GM18907 (cell line): ENCODE measurements around the gene ACTRT2.

Experiments used
- ATAC-seq: cut with Tn5 transposase; IDR thresholded peaks from one replicate; pipeline ENCODE4 v1.9.1; 2021; ENCODE audit warnings: mild to moderate bottlenecking, moderate library complexity; ENCODE audit not compliant: unreplicated experiment

The ACTRT2 gene

DNA sequence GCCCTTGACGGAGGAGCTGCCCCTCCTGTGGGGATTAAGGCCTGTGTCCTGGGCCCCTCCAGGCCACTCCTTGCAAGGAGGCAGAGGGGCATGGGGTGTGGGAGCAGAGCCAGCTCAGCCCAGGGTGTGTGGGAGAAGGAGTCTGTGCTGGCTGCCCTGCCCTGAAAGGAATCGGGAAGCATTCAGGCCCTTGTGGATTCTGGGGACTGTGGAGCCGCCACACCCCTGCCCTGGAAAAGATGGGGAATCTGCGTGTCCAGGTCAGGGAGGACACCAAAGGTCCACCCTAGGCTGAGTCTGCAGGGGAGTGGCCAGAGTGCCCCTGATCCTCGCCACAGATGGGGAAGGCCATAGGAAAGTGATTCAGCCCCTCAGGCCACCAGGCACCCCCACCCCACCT, 31.2 kb downstream of the ACTRT2 start:
- ATAC-seq = no peak

- no peak for ATAC-seq
Observed at GRCh38 chr1:3053366-3053980, 32.2 kb downstream of the ACTRT2 start.

GRCh38 chr1:3053986-3054385, 32.7 kb downstream of the ACTRT2 start:
- no peak for ATAC-seq

DNA sequence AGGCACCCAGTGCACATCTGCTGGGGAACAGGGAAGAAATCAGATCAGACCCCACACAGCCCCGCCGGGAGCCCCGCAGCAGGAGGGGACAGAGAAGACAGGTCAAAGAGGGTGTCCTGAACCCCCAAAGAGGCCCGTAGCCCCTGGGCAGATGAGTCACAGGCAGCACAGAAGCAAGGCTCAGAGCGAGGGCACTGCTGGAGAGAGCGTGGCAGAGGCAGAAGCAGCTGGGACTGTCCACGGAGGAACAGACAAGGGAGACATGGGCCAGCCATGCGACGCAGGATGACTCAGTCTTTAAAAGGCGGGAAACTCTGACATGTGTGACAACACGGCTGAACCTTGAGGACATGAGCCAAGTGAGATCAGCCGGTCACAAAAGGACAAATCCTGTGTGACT, 33.2 kb downstream of the ACTRT2 start:
- ATAC-seq = no peak

DNA sequence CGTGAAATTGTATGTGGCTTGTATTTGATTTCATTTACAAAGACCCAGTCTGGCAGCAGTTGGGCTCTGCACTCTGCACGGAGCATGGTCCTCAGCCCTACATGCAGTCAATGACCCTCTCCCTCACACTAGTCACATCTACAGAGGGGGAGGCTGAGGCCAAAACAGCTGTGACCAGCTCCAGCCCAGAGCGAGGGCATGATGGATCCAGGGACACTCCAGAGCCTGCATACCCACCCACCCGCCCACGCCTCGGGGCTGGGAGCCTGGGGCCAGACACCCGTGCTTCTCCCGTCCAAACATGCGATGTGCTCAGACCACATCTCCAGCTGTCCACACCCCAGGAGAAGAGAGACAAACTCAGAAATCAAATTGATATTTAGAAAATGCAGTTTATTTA, 33.8 kb downstream of the ACTRT2 start:
- no peak for ATAC-seq

GRCh38 chr1:3056641-3057040, 35.4 kb downstream of the ACTRT2 start:
- no peak for ATAC-seq

- no peak for ATAC-seq
Observed at GRCh38 chr1:3058263-3059030, 37.2 kb downstream of the ACTRT2 start.

DNA sequence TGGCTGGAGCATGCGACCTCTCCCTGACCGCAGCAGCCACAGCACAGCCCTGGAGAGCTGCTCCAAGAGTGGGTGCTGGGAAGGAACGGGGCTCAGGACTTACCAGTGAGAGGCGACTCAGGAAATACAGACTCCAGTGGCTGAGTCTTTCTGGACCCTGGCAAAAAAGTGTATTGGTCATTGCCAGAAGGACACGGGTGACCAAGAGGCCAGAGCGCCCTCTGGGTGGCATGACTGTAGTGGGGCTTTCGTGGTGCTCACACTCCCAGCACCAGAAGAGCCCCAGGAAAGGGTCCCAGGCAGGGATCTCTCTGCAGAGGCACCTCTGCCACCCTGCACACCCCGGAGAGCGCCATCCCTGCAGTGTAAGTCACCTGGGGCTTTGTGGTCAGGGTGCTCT, 38.9 kb downstream of the ACTRT2 start:
- ATAC-seq = no peak

GRCh38 chr1:3060601-3061551, 39.6 kb downstream of the ACTRT2 start:
- ATAC-seq = no peak

DNA sequence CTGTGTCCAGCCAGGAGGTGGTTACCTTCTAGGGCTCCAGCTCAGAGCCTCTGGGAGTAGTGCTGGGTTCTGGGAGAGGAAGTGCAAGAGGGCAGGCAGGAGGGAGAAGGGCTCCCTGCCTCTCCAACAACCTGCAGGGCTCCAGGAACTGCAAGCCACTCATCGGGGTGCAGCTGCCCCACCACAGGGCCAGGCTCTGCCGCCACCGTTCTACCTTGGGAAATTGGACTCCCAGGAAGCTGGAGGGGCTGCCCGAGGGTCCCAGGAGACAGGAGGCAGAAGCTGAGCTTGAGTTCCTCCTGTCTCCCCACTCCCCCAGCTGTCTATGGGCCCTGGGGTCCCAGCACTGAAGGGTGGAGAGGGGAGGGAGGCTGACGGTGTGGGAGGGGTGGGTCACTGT, 40.3 kb downstream of the ACTRT2 start:
- ATAC-seq = no peak

- ATAC-seq = no peak
Observed at GRCh38 chr1:3061981-3062615, 40.8 kb downstream of the ACTRT2 start.

DNA sequence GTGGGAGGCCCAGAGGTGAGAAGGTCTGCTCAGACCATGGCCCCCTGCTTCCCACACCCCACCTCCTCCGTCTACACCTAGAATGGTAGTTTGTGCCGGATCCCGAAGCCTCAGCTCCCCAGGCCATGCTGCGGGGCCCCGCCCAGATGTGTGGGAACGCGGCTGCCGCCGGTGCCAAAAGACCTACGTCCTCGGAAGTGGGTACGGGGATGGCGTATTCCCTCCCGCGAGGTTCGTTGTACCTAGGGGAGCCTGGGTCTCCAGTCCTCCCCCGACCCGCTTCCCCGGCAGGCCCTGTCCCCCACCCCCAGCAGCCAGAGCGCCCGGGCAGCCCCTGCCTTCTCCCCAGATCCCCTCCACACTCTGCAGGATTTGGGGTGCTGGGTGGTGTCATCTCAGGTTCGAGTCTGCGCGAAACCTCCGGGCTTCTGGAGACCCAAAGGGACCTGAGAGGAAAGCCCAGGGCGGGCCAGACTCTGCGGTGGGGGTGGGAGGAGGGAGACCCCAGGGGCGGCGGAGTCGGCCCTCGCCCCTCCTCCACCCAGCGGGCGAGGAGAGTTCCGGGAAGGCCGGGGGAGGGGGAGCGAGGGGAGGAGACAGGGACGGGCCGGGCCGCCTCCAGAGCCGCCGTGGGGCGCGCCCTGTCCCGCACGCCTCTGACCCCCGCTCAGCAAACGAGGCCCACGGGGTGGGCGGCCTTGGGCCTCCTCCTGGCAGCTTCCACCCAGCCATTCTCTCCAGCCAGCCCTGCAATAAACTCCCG, 41.5 kb downstream of the ACTRT2 start:
- ATAC-seq = no peak

- ATAC-seq = no peak
Observed at GRCh38 chr1:3063379-3064295, 42.4 kb downstream of the ACTRT2 start.

- no peak for ATAC-seq
Observed at GRCh38 chr1:3064296-3064850, 43.1 kb downstream of the ACTRT2 start.

- ATAC-seq = no peak
Observed at GRCh38 chr1:3064901-3065300, 43.6 kb downstream of the ACTRT2 start.

DNA sequence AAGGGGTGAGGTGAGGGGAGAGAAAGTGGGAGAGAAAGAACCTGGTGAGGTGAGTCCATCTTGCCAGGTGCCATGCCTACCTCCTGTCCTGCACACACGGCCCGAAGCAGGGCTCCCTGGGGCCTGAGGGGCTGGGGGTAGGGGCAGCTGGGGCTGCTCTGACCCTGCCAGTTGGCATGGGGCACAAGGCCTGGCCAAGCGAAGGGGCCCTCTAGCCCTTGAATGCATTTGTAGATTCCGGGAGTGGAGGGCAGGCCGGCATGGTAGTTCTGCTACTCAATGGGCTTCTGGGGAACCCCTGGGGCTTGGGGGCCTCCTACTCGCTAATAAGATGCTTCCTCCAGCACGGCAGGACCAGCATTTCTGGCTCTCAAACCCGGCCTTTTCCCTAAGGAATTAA, 44.1 kb downstream of the ACTRT2 start:
- no peak for ATAC-seq

- no peak for ATAC-seq
Observed at GRCh38 chr1:3065797-3066196, 44.5 kb downstream of the ACTRT2 start.

DNA sequence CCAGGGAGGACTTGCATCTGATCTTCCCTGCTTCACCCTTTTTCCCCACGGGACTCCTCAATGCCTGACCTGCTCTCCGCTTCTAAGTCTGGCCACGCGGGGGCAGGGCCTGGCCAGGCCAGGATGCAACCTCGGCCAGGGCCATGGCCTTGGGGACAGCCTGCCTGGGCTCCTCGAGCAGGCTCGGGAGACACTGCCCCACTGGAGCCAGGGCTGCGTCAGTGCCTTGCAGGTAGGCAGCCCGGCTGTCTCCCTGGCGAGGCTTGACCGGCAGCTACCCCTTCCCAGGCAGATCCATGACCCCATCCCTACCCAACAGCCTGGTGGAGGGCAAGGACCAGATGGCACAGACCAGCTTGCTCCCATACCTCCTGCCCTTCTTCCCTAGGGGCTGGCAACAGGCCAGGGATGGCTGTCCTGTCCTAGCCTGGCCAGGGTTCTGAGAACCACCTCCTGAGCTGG, 45.0 kb downstream of the ACTRT2 start:
- ATAC-seq = no peak

DNA sequence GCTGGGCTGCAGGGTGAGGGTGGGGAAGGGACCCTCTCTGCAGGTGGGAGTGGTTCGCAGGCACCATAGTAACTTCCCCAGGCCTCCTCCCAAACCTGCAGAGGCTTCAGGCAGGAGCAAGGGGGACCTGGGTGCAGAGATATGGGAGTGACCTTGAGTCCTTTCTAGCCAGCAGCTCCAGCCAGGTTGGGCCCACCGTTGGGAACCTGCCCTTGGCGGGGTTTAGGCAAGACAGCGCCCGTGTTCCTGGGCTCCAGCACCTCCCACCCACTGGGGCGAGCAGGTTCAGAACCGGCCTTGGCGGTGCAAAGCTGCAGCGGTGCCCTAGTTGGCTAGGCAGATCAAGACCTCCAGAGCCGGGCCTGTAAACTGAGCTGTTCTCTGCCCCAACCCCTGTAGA, 45.6 kb downstream of the ACTRT2 start:
- ATAC-seq = no peak
